MM.1S (cell line): ENCODE measurements around the gene LGALS9.

Experiments
- DNase-seq: peaks from one replicate; pipeline ENCODE4 v3.0.0-alpha.2; 2015
- H2AFZ ChIP-seq: fragments of 300-600 bp; sonication (generic); 2 replicates; pipeline ENCODE4 v1.6.0; 2016; ENCODE audit warnings: antibody characterized with exemption, low read length
- H3F3A ChIP-seq: fragments of 300-600 bp; sonication (generic); 2 replicates; pipeline ENCODE4 v1.6.1; 2016; ENCODE audit warnings: mild to moderate bottlenecking, antibody characterized with exemption, low read length, moderate library complexity, mixed read lengths; ENCODE audit not compliant: insufficient read depth
- H3K27ac ChIP-seq: fragments of 300-600 bp; sonication (generic); 2 replicates; pipeline ENCODE4 v1.5.1; 2016; ENCODE audit warnings: mild to moderate bottlenecking, low read length
- H3K27me3 ChIP-seq: fragments of 300-600 bp; sonication (generic); replicated peaks from 2 replicates; pipeline ENCODE4 v1.6.0; 2016; ENCODE audit warnings: low read length; ENCODE audit not compliant: insufficient read depth
- H3K36me3 ChIP-seq: fragments of 300-600 bp; sonication (generic); replicated peaks from 2 replicates; pipeline ENCODE4 v1.6.1; 2016; ENCODE audit warnings: mild to moderate bottlenecking, low read length, mixed read lengths; ENCODE audit not compliant: insufficient read depth
- H3K4me1 ChIP-seq: fragments of 300-600 bp; sonication (generic); 2 replicates; pipeline ENCODE4 v1.6.1; 2016; ENCODE audit warnings: low read length, mixed read lengths
- H3K4me2 ChIP-seq: fragments of 300-600 bp; sonication (generic); 2 replicates; pipeline ENCODE4 v1.6.0; 2016; ENCODE audit warnings: low read depth, low read length
- H3K4me3 ChIP-seq: fragments of 300-600 bp; sonication (generic); 2 replicates; pipeline ENCODE4 v1.5.1; 2016; ENCODE audit warnings: low read length, mixed read lengths
- H3K79me2 ChIP-seq: fragments of 300-600 bp; sonication (generic); 2 replicates; pipeline ENCODE4 v1.6.1; 2016; ENCODE audit warnings: mixed run types, low read length, mixed read lengths
- H3K9ac ChIP-seq: fragments of 300-600 bp; sonication (generic); 2 replicates; pipeline ENCODE4 v1.6.1; 2016; ENCODE audit warnings: low read length, mixed read lengths
- H3K9me2 ChIP-seq: fragments of 300-600 bp; sonication (generic); replicated peaks from 2 replicates; pipeline ENCODE4 v1.6.1; 2016; ENCODE audit warnings: mild to moderate bottlenecking, low read length, mixed read lengths; ENCODE audit not compliant: insufficient read depth
- H3K9me3 ChIP-seq: fragments of 300-600 bp; sonication (generic); replicated peaks from 2 replicates; pipeline ENCODE4 v1.6.1; 2016; ENCODE audit warnings: mild to moderate bottlenecking, low read length, mixed read lengths; ENCODE audit not compliant: insufficient read depth
- H4K20me1 ChIP-seq: fragments of 300-600 bp; sonication (generic); 2 replicates; pipeline ENCODE4 v1.6.1; 2016; ENCODE audit warnings: mild to moderate bottlenecking, low read length, moderate library complexity, mixed read lengths; ENCODE audit not compliant: insufficient read depth
- CTCF ChIP-seq: fragments of 300-600 bp; sonication (generic); IDR thresholded peaks from 2 replicates; pipeline ENCODE4 v1.5.1; 2016; ENCODE audit warnings: antibody characterized with exemption, low read length, mixed read lengths
- EZH2 ChIP-seq: fragments of 300-600 bp; sonication (generic); optimal IDR thresholded peaks from 2 replicates; pipeline ENCODE3; 2017; ENCODE audit warnings: low read depth, mild to moderate bottlenecking, antibody characterized with exemption, low read length, mixed read lengths
- EZH2phosphoT487 ChIP-seq: fragments of 300-600 bp; sonication (generic); IDR thresholded peaks from 2 replicates; pipeline ENCODE4 v1.6.1; 2018; ENCODE audit warnings: antibody characterized with exemption, low read length

The LGALS9 gene

GRCh38 chr17:27593857-27594255 is 37.1 kb upstream of the LGALS9 start:
- Histone ChIP-seq H3K9me3 (no peaks in the 10 kb centered on the region), H3K4me2 (no peak overlapping the region), H2AFZ (no peak overlapping the region), H3K79me2 (no peaks in the 10 kb centered on the region), H3K9me2 (no peaks in the 10 kb centered on the region), H3K27me3 (no peaks in the 10 kb centered on the region), H4K20me1 (no peaks in the 10 kb centered on the region), H3K4me1 (no peaks in the 10 kb centered on the region), H3K27ac (no peak overlapping the region), H3K4me3 (no peak overlapping the region), H3K9ac (no peak overlapping the region), H3F3A (no peaks in the 10 kb centered on the region), H3K36me3 (no peaks in the 10 kb centered on the region)
- no peak for DNase-seq
- TF ChIP-seq CTCF: no peak
- no peak for TF ChIP-seq EZH2
- TF ChIP-seq EZH2phosphoT487: no peak

GRCh38 chr17:27595208-27595607 is 35.8 kb upstream of the LGALS9 start:
- Histone ChIP-seq H3K4me2 (no peak overlapping the region), H3F3A (no peaks in the 10 kb centered on the region), H3K79me2 (no peaks in the 10 kb centered on the region), H3K9ac (no peak overlapping the region), H3K4me3 (no peak overlapping the region), H2AFZ (no peak overlapping the region), H3K27ac (no peak overlapping the region), H4K20me1 (no peaks in the 10 kb centered on the region), H3K4me1 (no peaks in the 10 kb centered on the region), H3K9me2 (no peaks in the 10 kb centered on the region), H3K9me3 (no peaks in the 10 kb centered on the region), H3K27me3 (no peaks in the 10 kb centered on the region), H3K36me3 (no peaks in the 10 kb centered on the region)
- no peak for TF ChIP-seq EZH2phosphoT487
- TF ChIP-seq EZH2: no peak
- TF ChIP-seq CTCF: no peak
- no peak for DNase-seq

- H3K4me2 ChIP-seq: no peak overlapping the region
- H3F3A ChIP-seq: no peaks in the 10 kb centered on the region
- no peak overlapping the region for H2AFZ ChIP-seq
- H3K27me3 ChIP-seq: no peaks in the 10 kb centered on the region
- H3K9me3 ChIP-seq: no peaks in the 10 kb centered on the region
- H3K9ac ChIP-seq: no peak overlapping the region
- DNase-seq: no peak
- H3K4me1 ChIP-seq: no peaks in the 10 kb centered on the region
- no peak overlapping the region for H3K27ac ChIP-seq
- TF ChIP-seq EZH2 (no peak), EZH2phosphoT487 (no peak), CTCF (no peak)
- H4K20me1 ChIP-seq: no peaks in the 10 kb centered on the region
- no peaks in the 10 kb centered on the region for H3K79me2 ChIP-seq
- H3K9me2 ChIP-seq: no peaks in the 10 kb centered on the region
- no peaks in the 10 kb centered on the region for H3K36me3 ChIP-seq
- no peak overlapping the region for H3K4me3 ChIP-seq
Measured at GRCh38 chr17:27596096-27596495, 34.9 kb upstream of the LGALS9 start.
